ENCODE measurements around the gene AOAH.

AOAH gene

GRCh38 chr7:36633377-36633776 is 90.9 kb downstream of the AOAH start:
- no peak for DNase-seq (ENCODE audit: low read depth in 2 of 2)

GRCh38 chr7:36630112-36630650 is 94.1 kb downstream of the AOAH start:
- DNase-seq (ENCODE audit: low read depth in 2 of 2) = no peak

- DNase-seq (ENCODE audit: low read depth in 2 of 2) = no peak
These were observed 94.9 kb downstream of the AOAH start for GRCh38 chr7:36629351-36629750.

- no peak for DNase-seq (ENCODE audit: low read depth in 2 of 2)
These were observed 96.5 kb downstream of the AOAH start for GRCh38 chr7:36627836-36628235.

- no peak for DNase-seq (ENCODE audit: low read depth in 2 of 2)
These were observed 98.2 kb downstream of the AOAH start for GRCh38 chr7:36626111-36626510.

GRCh38 chr7:36625247-36625646 is 99.0 kb downstream of the AOAH start:
- no peak for DNase-seq (ENCODE audit: low read depth in 2 of 2)

- DNase-seq (ENCODE audit: low read depth in 2 of 2) = no peak
These were observed 101.0 kb downstream of the AOAH start for GRCh38 chr7:36623247-36623646.

- no peak for DNase-seq (ENCODE audit: low read depth in 2 of 2)
These were observed 102.9 kb downstream of the AOAH start for GRCh38 chr7:36621396-36621795.

GRCh38 chr7:36620166-36620708 is 104.1 kb downstream of the AOAH start:
- DNase-seq (ENCODE audit: low read depth in 2 of 2) = no peak

- no peak for DNase-seq (ENCODE audit: low read depth in 2 of 2)
These were observed 106.9 kb downstream of the AOAH start for GRCh38 chr7:36617408-36617807.

- DNase-seq (ENCODE audit: low read depth in 2 of 2) = no peak
These were observed 108.3 kb downstream of the AOAH start for GRCh38 chr7:36615852-36616540.

- DNase-seq (ENCODE audit: low read depth in 2 of 2) = no peak
These were observed 109.3 kb downstream of the AOAH start for GRCh38 chr7:36614959-36615358.

GRCh38 chr7:36613031-36613614 is 111.2 kb downstream of the AOAH start:
- DNase-seq (ENCODE audit: low read depth in 2 of 2) = no peak

- DNase-seq (ENCODE audit: low read depth in 2 of 2) = no peak
These were observed 112.6 kb downstream of the AOAH start for GRCh38 chr7:36611703-36612102.

- DNase-seq (ENCODE audit: low read depth in 2 of 2) = no peak
These were observed 116.6 kb downstream of the AOAH start for GRCh38 chr7:36607721-36608095.

- no peak for DNase-seq (ENCODE audit: low read depth in 2 of 2)
These were observed 117.1 kb downstream of the AOAH start for GRCh38 chr7:36606976-36607720.

GRCh38 chr7:36606153-36606975 is 117.9 kb downstream of the AOAH start:
- no peak for DNase-seq (ENCODE audit: low read depth in 2 of 2)

GRCh38 chr7:36605261-36606051 is 118.8 kb downstream of the AOAH start:
- DNase-seq (ENCODE audit: low read depth in 2 of 2) = no peak

- DNase-seq (ENCODE audit: low read depth in 2 of 2) = no peak
These were observed 119.5 kb downstream of the AOAH start for GRCh38 chr7:36604806-36605205.

GRCh38 chr7:36602934-36603887 is 121.1 kb downstream of the AOAH start:
- no peak for DNase-seq (ENCODE audit: low read depth in 2 of 2)

Data from activated CD8-positive, alpha-beta memory T cell treated with anti-CD3 and anti-CD28 coated beads for 4 hours (primary cell).